ENCODE measurements around the gene VDAC1. TPM values are rescaled to one million over a fixed set of nuclear protein-coding genes. Genes with fewer than 3 reads are reported as not detected.
A peak's percentile ranks its signal among the peaks of the same experiment; 100 is the strongest.

Gene VDAC1
- total and polyA plus RNA-seq, 2 experiments from 2014 or later: 216 to 282 TPM

DNA sequence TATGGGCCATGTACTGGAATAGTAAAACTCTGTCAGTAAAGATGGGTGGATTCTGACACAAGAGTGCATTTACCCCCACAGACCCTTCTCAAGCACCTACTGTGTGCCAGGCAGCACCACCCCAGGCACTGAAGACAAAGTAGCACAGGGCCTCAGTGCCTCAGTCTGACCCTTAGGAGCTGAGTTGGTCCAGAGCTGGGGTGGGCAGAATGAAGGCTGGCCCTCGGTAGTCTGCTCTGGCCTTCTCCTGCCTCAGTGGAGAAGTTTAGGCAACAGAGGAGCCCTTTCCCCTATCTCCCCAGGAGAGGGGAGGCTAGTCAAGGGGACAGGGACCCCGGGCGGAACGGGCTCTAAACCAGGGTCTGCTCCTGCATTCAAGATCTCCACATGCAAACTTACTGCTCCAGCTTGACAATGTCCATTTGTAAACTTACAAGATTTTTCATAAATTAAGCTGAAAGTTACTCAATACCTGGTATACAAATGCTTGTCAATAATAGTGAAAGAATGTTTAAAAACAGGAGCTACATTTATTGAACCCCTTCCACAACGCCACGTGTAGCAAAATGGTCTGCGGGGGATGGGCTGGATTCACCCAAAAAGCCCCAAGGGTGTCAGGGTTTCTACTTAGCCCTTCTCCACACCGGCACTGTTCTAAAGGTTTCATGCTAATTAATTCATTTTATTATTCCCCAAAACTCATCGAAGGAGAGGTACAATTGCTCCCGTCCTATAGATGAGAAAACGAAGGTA, 1.5 kb downstream of the VDAC1 start:
- 22% methylated on average over 11 of the region's 11 CpGs for WGBS (ENCODE audit: low lambda C conversion rate, missing lambda C conversion rate)
- peak overlapping the region; percentile 90 for H3K4me2 ChIP-seq
- TF ChIP-seq EZH2 (IDR thresholded peaks at IDR 0.05; ENCODE audit: borderline replicate concordance) (no peak), EZH2phosphoT487 (IDR thresholded peaks at IDR 0.05; ENCODE audit: low read depth, severe bottlenecking, unreplicated experiment) (no peak), CTCF (IDR thresholded peaks at IDR 0.05; ENCODE audit: poor library complexity) (no peak)
- H3K36me3 ChIP-seq (replicated peaks; ENCODE audit: insufficient read depth, low read depth): no peaks in the 10 kb centered on the region
- H3K9me2 ChIP-seq (replicated peaks; ENCODE audit: insufficient read depth): no peaks in the 10 kb centered on the region
- H3K27me3 ChIP-seq: no peaks in the 10 kb centered on the region
- H2AFZ ChIP-seq: no peak overlapping the region
- peaks cover 79% of the 10 kb centered on the region for H3K79me2 ChIP-seq
- DNase-seq (ENCODE audit: low spot score): no peak
- H3K9me3 ChIP-seq (ENCODE audit: low read depth): no peaks in the 10 kb centered on the region
- peak overlapping the region; percentile 100 for H3K27ac ChIP-seq
- H3K4me1 ChIP-seq (ENCODE audit: insufficient read depth): peaks cover 43% of the 10 kb centered on the region
- peak overlapping the region; percentile 99 for H3K4me3 ChIP-seq
- peaks cover 55% of the 10 kb centered on the region for H4K20me1 ChIP-seq (ENCODE audit: insufficient read depth, poor library complexity, severe bottlenecking)

DNA sequence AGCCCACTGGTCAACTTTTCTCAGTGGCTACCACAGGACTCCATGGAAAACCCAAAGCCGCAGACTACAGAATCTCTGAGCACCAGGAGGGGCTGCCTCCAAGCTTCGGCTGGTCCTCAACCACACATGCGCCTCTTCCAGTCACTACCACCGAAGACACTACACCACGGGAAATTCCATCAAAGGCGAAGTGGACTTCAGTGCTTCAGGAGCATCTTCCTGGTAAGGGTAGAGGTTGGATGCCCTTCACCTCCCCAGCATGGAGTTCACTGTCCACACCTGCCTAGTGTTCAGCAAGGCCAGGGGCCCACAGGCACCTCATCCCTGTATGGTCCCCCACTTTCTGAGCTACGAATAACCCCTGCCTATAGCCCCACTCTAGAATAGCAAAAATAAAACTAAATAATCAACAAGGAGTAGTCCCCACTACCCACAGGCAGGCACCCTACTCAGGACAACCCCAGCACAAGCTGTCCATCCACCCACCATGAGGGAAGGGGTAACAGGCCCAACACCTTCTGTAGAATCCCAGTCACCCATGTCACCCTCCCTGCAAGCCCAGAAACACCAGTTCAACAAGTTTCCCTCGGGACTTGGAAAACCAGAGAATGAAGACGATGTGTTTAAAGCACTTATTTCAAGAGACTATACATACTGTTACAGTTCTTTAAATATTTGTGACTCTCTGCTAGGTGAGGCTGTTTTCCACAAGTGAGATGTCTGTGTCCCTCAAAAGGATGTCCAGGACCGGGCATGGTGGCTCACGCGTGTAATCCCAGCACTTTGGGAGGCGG, 2.6 kb downstream of the VDAC1 start:
- 90% methylated on average over 13 of the region's 13 CpGs for WGBS (ENCODE audit: low lambda C conversion rate, missing lambda C conversion rate)
- Histone ChIP-seq H3K4me3 (no peak overlapping the region), H3K9me2 (replicated peaks; ENCODE audit: insufficient read depth) (no peaks in the 10 kb centered on the region), H3K27ac (peak overlapping the region; percentile 100), H3K9me3 (ENCODE audit: low read depth) (no peaks in the 10 kb centered on the region), H3K36me3 (replicated peaks; ENCODE audit: insufficient read depth, low read depth) (no peaks in the 10 kb centered on the region), H3K4me2 (peak overlapping the region; percentile 90), H4K20me1 (ENCODE audit: insufficient read depth, poor library complexity, severe bottlenecking) (peaks cover 66% of the 10 kb centered on the region), H3K79me2 (peaks cover 83% of the 10 kb centered on the region), H3K4me1 (ENCODE audit: insufficient read depth) (peaks cover 43% of the 10 kb centered on the region), H3K27me3 (no peaks in the 10 kb centered on the region), H2AFZ (no peak overlapping the region)
- no peak for DNase-seq (ENCODE audit: low spot score)
- TF ChIP-seq CTCF (IDR thresholded peaks at IDR 0.05; ENCODE audit: poor library complexity): no peak
- no peak for TF ChIP-seq EZH2phosphoT487 (IDR thresholded peaks at IDR 0.05; ENCODE audit: low read depth, severe bottlenecking, unreplicated experiment)
- TF ChIP-seq EZH2 (IDR thresholded peaks at IDR 0.05; ENCODE audit: borderline replicate concordance): no peak

- Histone ChIP-seq H3K36me3 (replicated peaks; ENCODE audit: insufficient read depth, low read depth) (no peaks in the 10 kb centered on the region), H3K4me2 (peak overlapping the region; percentile 46), H3K27ac (peak overlapping the region; percentile 19), H4K20me1 (ENCODE audit: insufficient read depth, poor library complexity, severe bottlenecking) (peaks cover 78% of the 10 kb centered on the region), H3K9me2 (replicated peaks; ENCODE audit: insufficient read depth) (no peaks in the 10 kb centered on the region), H2AFZ (no peak overlapping the region), H3K79me2 (peaks cover 83% of the 10 kb centered on the region), H3K4me3 (no peak overlapping the region), H3K27me3 (no peaks in the 10 kb centered on the region), H3K9me3 (ENCODE audit: low read depth) (no peaks in the 10 kb centered on the region), H3K4me1 (ENCODE audit: insufficient read depth) (peaks cover 44% of the 10 kb centered on the region)
- DNase-seq (ENCODE audit: low spot score): no peak
- no peak for TF ChIP-seq CTCF (IDR thresholded peaks at IDR 0.05; ENCODE audit: poor library complexity)
- TF ChIP-seq EZH2 (IDR thresholded peaks at IDR 0.05; ENCODE audit: borderline replicate concordance): no peak
- no peak for TF ChIP-seq EZH2phosphoT487 (IDR thresholded peaks at IDR 0.05; ENCODE audit: low read depth, severe bottlenecking, unreplicated experiment)
- 90% methylated on average over 10 of the region's 10 CpGs for WGBS (ENCODE audit: low lambda C conversion rate, missing lambda C conversion rate)
These were observed 3.9 kb downstream of the VDAC1 start for GRCh38 chr5:134000696-134001453.
